GM18873 (cell line): ENCODE results near the gene PRDM16.

Experiments used
- ATAC-seq: cut with Tn5 transposase; IDR thresholded peaks from one replicate; pipeline ENCODE4 v1.9.1; 2021; ENCODE audit warnings: mild to moderate bottlenecking, moderate library complexity, moderate number of reproducible peaks; ENCODE audit not compliant: unreplicated experiment, low FRiP score

PRDM16 gene

GRCh38 chr1:3470650-3471355 lies 401.8 kb downstream of the PRDM16 start:
- ATAC-seq, result no peak

DNA sequence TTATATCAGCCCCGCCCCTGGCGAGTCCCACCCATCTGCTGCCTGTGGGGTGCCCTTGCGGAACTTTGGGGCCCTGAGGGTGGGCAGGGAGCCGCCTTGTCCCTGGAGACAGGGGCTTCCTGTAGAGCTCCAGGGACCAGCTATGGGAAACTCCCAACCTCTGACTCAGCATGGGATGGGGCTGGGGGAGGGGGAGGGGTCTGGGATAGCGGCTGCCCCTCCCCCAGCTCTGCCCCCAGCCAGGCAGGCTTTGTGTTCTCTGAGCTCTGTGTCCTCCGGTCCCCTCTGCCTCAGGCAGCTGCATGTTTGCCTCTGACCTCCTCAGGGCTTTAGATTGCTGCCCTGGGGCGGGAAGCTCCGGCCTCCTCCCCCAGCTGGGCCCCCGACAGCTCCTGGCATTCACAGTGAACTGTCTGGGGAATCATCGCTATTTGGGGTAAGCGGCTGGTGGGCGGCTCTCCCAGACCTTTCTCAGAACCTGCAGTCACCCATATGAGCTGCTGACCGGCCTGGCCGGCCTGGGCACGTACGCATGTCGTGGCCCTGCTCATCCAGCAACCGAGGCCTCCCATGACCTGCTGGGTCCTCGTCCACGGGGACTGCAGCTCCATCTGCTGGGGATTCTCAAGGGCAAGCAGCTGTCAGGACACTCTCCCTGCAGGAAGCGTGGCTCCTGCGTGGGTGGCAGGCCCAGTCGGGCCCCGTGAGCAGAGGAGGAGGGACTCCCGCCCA lies 402.5 kb downstream of the PRDM16 start:
- no peak for ATAC-seq

DNA sequence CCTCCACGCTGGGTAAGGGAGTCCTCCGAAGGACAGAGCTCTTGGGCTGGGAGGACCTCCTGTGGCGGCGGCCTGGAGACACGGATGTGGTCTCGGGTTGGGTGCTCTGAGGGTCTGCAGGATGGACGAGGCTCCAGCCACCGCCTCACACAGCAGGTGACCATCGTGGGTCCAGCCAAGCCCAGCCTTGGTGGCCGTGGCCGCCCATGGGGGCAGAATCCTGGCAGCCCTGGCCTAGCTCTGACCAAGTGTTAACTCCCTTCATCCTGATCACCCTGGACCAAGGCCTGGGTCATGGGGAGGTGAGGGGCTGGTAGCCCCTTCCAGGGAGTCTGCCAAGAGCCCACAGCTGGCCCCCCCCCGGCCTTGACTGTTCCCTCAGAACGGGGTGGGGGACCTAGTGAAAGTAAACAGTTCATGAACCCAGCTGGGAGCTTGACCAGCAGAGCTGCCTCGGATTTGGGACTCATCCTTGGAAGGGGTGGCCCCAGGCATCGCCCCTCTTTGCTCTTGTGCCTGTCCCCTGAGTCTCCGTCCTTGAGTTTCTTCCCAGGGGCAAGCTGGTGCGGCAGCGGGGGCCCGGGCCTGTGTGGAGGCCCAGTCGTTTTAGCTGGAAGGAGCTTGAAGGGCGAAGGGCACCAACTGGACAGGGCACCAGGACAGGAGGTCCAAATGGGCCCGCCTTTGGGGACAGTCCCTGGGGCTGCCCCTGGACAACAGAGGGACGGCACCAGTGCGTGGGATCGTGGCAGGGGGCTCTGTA lies 403.3 kb downstream of the PRDM16 start:
- no peak for ATAC-seq

- ATAC-seq, result no peak
These were observed 403.9 kb downstream of the PRDM16 start for GRCh38 chr1:3472906-3473305.

- ATAC-seq, result no peak
These were observed 404.4 kb downstream of the PRDM16 start for GRCh38 chr1:3473381-3473844.

- ATAC-seq, result no peak
These were observed 405.0 kb downstream of the PRDM16 start for GRCh38 chr1:3474016-3474415.

DNA sequence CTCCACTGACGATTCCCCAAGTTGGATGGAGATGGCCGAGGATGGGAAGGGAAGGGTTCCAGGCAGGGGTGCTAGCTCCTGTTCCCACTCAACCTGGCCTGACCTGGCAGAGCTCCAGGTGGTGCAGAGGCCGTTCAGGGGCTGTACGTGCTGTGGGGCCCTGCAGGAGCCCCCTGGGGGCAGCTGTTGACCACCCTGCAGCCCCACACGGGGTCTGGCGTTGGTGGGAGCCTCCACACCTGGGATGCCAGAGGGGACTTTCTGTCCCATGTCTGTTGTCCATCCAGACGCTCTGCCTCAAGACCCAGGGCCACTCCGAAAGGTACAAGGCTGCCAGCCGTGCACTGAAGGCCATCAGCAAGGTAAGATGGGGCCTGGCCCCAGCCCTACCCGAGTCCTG lies 405.4 kb downstream of the PRDM16 start:
- no peak for ATAC-seq

DNA sequence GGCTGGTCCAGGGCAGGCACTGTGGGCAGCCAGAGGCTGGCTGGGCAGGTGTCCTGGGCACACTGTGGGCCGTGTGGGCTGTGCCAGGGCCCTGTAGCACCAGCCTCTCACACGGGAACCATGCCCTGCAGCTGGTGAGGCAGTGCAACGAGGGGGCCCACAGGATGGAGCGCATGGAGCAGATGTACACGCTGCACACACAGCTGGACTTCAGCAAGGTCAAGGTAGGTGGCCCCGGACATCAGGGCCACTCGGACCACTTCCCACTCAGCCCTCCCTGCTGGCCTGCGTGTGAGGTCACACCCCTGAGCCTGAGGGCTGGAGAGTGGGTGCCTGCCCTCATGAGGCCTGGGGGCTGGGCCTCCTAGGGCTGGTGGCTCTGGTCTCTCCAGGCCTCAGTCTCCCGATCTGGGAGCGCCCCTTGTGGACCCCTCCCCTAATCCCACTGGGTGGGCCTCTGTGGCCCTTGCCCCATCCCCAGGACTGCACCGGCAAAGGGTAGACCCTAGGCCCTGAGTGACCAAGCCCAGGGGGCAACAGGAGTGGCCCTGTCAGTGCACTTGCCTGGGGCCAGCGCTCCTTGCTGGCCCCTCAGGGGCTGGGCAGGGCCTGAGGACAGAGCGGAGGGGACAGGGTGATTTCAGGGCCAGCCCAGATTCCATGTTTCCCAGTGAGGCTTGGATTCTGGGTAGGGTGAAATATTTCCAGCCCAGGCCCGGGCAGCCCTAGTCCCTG lies 407.0 kb downstream of the PRDM16 start:
- no peak for ATAC-seq

GRCh38 chr1:3476666-3477065 lies 407.7 kb downstream of the PRDM16 start:
- ATAC-seq, result no peak

DNA sequence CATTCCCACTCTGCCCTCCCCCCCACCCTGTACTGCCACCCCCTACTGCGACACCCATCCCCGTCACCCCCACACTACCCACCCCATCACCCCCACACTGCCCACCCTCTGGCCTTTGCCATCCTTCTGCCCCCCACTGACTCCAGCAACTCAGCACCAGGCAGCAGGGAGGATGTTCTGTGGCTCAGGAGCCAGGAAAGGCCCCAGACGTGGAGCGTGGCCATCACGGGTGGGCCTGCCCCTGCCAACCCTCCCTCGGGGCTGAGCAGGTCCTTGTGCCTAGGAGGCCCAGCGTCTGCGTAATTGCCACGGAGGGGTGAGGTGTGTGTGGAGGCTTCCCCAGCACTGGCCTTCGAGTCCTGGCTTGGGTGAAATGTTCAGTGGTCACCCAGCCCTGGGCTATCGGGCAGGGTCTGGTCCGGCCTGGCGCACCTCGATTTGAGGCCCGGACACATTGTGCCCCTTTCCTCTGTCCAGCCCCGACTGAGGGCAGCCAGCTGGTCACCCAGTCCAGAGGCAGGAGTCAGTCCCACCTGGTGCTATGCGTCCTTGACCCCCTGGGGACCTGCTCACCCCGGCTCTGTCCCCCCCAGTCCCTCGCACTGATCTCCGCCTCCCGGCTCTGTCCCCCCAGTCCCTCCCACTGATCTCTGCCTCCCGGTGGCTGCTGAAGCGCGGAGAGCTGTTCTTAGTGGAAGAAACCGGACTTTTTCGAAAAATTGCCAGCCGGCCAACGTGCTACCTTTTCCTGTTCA lies 408.4 kb downstream of the PRDM16 start:
- ATAC-seq, result no peak

GRCh38 chr1:3478187-3478586 lies 409.2 kb downstream of the PRDM16 start:
- ATAC-seq, result no peak

DNA sequence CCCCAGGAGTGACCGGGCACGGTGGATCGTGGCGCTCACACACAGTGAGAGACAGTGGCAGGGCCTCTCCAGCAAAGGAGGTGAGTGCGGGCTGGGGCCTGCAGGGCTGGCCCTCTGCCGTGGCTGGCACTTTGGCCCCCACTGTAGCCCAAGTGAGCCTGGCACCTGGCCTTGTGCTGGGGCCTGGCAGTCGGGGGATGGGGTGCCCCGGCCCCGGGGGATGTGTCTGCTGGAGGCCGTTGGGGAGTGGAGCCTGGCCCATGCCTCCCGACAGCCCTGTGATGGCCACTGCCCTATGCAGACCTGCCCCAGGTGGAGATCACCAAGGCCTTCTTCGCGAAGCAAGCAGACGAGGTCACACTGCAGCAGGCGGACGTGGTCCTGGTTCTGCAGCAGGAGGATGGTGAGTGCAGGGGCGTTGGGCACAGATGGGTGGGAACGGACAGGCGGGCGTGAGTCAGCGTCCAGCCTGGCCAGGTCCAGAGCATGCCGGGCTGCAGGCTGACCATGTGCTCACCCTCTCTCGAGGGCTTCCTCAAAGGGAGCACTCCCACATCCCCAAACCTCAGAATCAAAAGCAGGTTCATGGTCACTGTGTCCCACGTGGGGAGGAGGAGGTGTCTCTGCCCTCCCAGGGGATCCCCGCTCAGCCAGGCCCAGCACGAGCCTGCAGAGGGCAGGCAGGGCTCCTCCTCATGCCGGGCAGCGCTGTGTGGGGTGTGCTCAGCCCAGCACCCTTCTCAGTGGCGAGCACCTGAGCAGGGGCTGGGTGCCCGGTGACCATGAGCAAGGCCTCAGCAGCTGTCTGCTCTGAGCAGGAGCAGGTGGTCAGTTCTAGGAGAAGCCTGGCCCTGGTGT lies 410.7 kb downstream of the PRDM16 start:
- ATAC-seq, result no peak

DNA sequence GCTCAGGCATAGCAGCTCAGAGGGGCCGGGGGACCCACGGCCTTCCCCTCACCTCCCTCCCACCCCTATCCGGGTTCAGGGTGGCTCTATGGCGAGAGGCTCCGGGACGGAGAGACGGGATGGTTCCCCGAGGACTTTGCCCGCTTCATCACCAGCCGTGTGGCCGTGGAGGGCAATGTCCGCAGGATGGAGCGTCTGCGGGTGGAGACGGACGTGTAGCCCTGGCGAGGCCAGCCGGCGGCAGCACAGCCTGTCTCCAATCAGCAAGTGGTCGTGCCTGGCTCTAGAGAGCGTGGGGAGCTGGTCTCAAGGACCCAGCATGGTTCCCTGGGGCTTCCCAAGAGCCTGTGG lies 411.3 kb downstream of the PRDM16 start:
- no peak for ATAC-seq

- no peak for ATAC-seq
These were observed 412.0 kb downstream of the PRDM16 start for GRCh38 chr1:3481046-3481445.

DNA sequence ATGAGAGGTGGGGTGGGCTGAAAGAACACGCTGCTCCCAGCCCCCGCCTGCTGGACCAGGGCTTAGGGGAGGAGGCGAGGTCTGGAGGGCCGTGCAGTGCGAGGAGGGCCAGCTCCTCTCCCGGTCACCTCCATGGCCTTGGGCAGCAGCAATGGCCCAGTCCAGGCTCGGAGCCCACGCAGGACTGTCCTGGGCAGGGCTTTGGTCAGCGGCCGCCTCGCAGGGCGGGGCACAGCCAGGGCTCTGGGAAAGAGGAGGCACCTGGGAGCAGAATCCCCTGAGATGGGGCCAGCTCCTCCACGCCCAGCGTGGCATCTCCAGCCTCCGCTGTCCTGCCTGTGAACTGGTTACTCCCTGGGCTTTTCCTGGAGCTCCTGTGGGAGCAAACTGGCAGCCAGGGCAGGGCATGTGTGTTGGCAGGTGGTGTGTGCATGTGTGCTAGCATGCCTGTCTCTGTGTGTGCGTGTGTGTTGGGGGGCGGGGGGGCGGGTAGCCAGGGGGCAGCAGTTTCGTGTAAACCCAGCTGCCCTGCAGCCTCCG lies 412.9 kb downstream of the PRDM16 start:
- no peak for ATAC-seq

GRCh38 chr1:3482378-3482849 lies 413.4 kb downstream of the PRDM16 start:
- no peak for ATAC-seq

GRCh38 chr1:3483380-3483779 lies 414.4 kb downstream of the PRDM16 start:
- ATAC-seq, result no peak

GRCh38 chr1:3483801-3484444 lies 414.9 kb downstream of the PRDM16 start:
- ATAC-seq, result no peak
